Subcutaneous abdominal adipose tissue (tissue), 5 donors: Measurements from ENCODE around the gene REPS2.
"Not testable (repeated sequence)": the region's sequence is repeated elsewhere in the genome, so short reads cannot be mapped to it uniquely, and the experiment has no call there.

Source experiments
- H3K27ac ChIP-seq: one replicate; pipeline ENCODE4 v1.7.0; 2013; ENCODE audit warnings: low read depth, mild to moderate bottlenecking, inconsistent platforms, low read length, moderate library complexity
- H3K27me3 ChIP-seq, 5 donors: one replicate each; pipeline ENCODE4 v1.7.0; 2013; ENCODE audit warnings: low read length in 5 of 5, inconsistent platforms in 1 of 5; ENCODE audit not compliant: control insufficient read depth in 5 of 5, insufficient read depth in 4 of 5
- H3K36me3 ChIP-seq, 5 donors: one replicate each; pipeline ENCODE4 v1.7.0; 2013; ENCODE audit warnings: low read length in 5 of 5; ENCODE audit not compliant: control insufficient read depth in 5 of 5, insufficient read depth in 5 of 5
- H3K4me1 ChIP-seq, 5 donors: one replicate each; pipeline ENCODE4 v1.7.0; 2013; ENCODE audit warnings: low read length in 5 of 5, mild to moderate bottlenecking in 3 of 5, moderate library complexity in 1 of 5; ENCODE audit not compliant: control insufficient read depth in 5 of 5, insufficient read depth in 5 of 5
- H3K4me3 ChIP-seq, 5 donors: one replicate each; pipeline ENCODE4 v1.7.0; 2013; ENCODE audit warnings: low read length in 5 of 5, low read depth in 1 of 5
- H3K9ac ChIP-seq, 5 donors: one replicate each; pipeline ENCODE4 v1.7.0; 2013; ENCODE audit warnings: low read length in 5 of 5, mild to moderate bottlenecking in 4 of 5, moderate library complexity in 3 of 5
- H3K9me3 ChIP-seq, 5 donors: one replicate each; pipeline ENCODE4 v1.7.0; 2013; ENCODE audit warnings: low read length in 5 of 5; ENCODE audit not compliant: control insufficient read depth in 5 of 5
- donor health status: healthy.
- donor health status: healthy.
- donor health status: healthy.
- donor health status: healthy.
- donor health status: healthy.

Gene REPS2

DNA sequence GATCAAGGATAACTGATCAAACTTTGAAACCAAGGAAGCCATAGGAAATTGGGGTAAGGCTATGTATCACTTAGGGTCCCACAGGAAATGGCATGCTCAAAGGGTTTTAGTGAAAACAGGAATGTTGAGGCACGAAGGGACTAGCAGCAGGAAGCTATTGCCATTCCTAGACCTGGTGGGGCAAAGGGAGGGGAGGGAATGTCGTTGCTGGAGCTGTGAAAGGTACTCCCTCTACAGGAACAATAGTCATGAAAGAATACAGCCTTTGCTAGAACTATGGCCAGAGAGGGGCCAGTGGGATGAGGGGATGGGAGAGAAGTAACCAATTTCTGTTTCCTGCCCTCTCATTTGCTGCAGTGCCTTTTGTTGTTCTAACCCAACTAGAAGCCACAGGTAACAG, 11.9 kb downstream of the REPS2 start:
- no peak overlapping the region for H3K27ac ChIP-seq
- no peaks in the 10 kb centered on the region for H3K9me3 ChIP-seq
- peaks cover 5 to 19% (median 11%) of the 10 kb centered on the region in 5 donors for H3K27me3 ChIP-seq
- H3K36me3 ChIP-seq, result no peaks in the 10 kb centered on the region
- H3K4me1 ChIP-seq, result peaks cover 0 to 7% (median 2%) of the 10 kb centered on the region in 5 donors
- no peak overlapping the region for H3K4me3 ChIP-seq
- H3K9ac ChIP-seq, result no peak overlapping the region

DNA sequence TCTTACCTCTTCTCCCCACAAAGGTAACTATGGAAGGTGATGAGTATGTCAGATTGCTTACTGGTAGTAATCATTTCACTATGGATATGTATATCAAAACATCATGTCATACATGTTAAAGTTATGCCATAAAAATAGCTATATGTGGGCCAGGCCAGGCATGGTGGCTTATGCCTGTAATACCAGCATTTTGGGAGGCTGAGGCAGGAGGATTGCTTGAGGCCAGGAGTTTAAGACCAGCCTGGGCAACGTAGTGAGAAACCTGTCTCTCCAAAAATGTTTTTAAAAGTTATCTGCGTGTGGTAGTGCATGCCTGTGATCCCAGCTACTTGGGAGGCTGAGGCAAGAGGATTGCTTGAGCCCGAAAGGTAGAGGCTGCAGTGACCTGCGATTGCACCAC, 16.2 kb downstream of the REPS2 start:
- H3K36me3 ChIP-seq, H3K9me3 ChIP-seq, H3K4me1 ChIP-seq, H3K9ac ChIP-seq, H3K27me3 ChIP-seq, H3K4me3 ChIP-seq, H3K27ac ChIP-seq: not testable (repeated sequence)

DNA sequence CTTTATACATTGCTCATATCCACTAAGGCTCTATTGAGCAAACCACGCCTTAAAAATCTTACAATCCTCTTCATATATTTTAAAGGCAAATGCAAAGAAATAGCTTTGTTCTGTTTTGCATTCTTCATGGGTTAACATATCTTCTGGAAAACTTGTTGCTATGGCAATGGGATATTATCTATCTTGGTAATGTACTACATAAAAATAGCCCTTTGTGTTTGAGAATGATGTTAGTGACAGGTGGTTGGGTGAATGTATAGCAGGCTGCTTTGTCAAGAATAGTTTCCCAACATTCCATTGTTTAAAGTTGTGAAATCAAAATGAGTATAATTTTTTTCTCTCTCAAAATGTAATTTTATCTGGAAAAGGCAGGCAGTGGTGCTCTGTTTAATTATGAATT, 16.8 kb downstream of the REPS2 start:
- Histone ChIP-seq H3K4me3 (no peak overlapping the region), H3K36me3 (no peaks in the 10 kb centered on the region), H3K9me3 (no peaks in the 10 kb centered on the region), H3K4me1 (no peaks in the 10 kb centered on the region), H3K9ac (no peak overlapping the region), H3K27me3 (peaks cover 0 to 7% (median 5%) of the 10 kb centered on the region in 5 donors), H3K27ac (no peak overlapping the region)

DNA sequence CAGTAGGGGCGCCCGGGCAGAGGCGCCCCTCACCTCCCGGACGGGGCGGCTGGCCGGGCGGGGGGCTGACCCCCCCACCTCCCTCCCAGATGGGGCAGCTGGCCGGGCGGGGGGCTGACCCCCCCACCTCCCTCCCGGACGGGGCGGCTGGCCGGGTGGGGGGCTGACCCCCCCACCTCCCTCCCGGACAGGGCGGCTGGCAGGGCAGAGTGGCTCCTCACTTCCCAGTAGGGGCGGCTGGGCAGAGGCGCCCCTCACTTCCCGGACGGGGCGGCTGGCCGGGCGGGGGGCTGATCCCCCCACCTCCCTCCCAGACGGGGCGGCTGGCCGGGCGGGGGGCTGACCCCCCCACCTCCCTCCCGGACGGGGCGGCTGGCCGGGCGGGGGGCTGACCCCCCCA, 18.5 kb downstream of the REPS2 start:
- H3K4me3 ChIP-seq, H3K4me1 ChIP-seq, H3K27ac ChIP-seq, H3K36me3 ChIP-seq, H3K27me3 ChIP-seq, H3K9ac ChIP-seq, H3K9me3 ChIP-seq: not testable (repeated sequence)

DNA sequence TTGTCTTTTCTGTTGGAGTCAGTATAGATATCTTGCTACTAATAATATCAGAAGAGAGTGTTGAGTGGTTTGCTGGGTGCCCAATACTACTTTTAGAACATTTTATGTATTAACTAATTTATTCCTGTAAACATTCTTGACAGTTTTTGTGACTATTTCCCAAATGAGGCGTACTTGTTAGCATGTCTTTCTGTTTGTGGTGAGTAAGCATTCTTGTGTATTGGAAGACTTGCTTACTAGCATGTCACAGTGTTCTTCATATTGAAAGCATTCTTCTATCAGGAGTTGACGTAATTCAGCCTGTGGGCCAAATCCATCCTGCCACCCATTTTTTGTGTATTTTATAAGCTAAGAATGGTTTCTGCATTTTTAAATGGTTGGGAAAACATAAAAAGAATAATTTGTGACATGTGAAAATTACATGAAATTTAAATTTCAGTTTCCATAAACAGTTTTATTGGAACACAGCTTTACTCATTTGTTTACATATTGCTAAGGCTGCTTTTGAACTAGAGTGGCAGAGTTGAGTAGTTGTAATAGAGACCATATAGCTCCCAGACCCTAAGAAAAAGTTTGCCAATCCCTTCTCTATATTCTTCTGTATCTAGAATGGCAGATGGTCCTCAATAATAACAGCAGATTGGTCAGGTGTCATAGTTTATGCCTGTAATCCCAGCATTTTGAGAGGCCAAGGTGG, 20.4 kb downstream of the REPS2 start:
- Histone ChIP-seq H3K9me3 (no peaks in the 10 kb centered on the region), H3K27ac (no peak overlapping the region)

DNA sequence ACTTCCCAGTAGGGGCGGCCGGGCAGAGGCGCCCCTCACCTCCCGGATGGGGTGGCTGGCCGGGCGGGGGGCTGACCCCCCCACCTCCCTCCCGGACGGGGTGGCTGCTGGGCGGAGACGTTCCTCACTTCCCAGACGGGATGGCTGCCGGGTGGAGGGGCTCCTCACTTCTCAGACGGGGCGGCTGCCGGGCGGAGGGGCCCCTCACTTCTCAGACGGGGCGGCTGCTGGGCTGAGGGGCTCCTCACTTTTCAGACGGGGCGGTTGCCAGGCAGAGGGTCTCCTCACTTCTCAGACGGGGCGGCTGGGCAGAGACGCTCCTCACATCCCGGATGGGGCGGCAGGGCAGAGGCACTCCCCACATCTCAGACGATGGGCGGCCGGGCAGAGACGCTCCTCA, 22.3 kb downstream of the REPS2 start:
- not testable (repeated sequence) for H3K27ac ChIP-seq, H3K36me3 ChIP-seq, H3K27me3 ChIP-seq, H3K9ac ChIP-seq, H3K9me3 ChIP-seq, H3K4me3 ChIP-seq, H3K4me1 ChIP-seq

More for the DNA sequence above, 20.4 kb downstream of the REPS2 start:
- Histone ChIP-seq H3K4me3 (no peak overlapping the region), H3K27me3 (peaks cover 0 to 3% (median 0%) of the 10 kb centered on the region in 5 donors), H3K4me1 (no peaks in the 10 kb centered on the region), H3K9ac (no peak overlapping the region), H3K36me3 (no peaks in the 10 kb centered on the region)

DNA sequence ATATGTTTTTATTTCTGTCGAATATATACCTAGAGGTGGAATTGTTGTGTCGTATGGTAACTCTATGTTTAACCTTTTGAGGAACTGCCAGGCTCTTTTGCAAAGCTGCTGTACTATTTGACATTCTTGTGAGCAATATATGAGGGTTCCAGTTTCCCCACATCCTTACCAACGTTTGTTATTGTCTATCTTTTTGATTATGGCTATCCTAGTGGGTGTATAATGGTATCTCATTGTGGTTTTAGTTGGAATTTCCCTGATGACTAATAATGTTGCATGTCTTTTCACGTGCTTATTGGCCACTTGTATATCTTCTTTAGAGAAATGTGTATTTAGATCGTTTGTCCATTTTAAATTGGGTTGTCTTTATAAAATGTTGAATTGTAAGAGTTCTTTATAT, 24.5 kb downstream of the REPS2 start:
- no peak overlapping the region for H3K4me3 ChIP-seq

DNA sequence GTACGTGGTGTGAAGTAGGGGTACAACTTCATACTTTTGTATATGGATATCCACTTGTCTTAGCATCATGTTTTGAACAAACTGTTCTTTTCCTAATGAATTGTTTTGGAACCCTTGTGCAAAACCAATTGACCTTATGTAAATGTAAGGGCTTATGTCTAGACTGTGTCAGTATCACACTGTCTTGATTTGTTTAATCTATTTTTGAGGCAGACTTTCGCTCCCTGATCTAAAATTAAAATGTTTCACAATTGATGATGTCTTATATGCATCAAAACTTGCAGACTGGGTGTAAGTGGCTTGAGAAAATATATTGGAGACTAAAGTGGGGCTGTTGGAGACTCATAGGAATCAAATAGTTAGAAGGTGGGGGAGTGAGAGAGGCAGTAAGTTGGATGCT, 25.2 kb downstream of the REPS2 start:
- Histone ChIP-seq H3K9ac (no peak overlapping the region), H3K9me3 (no peaks in the 10 kb centered on the region), H3K4me1 (no peaks in the 10 kb centered on the region), H3K4me3 (no peak overlapping the region), H3K27me3 (no peaks in the 10 kb centered on the region), H3K27ac (no peak overlapping the region), H3K36me3 (no peaks in the 10 kb centered on the region)

More for the DNA sequence above, 24.5 kb downstream of the REPS2 start:
- Histone ChIP-seq H3K9ac (no peak overlapping the region), H3K27ac (no peak overlapping the region), H3K9me3 (no peaks in the 10 kb centered on the region), H3K4me1 (no peaks in the 10 kb centered on the region), H3K36me3 (no peaks in the 10 kb centered on the region), H3K27me3 (no peaks in the 10 kb centered on the region)

DNA sequence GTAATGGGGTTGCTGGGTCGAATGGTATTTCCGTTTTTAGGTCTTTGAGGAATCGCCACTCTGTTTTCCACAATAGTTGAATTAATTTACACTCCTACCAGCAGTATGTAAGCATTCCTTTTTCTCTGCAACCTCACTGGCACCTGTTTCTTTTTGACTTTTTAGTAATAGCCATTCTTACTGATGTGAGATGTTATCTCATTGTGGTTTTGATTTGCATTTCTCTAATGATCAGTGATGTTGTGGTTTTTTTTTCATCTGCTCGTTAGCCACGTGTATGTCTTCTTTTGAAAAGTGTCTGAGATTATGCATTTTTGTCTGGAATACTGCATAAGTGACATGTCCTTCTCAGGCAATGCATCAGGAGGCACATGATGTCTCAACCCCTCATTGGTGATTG, 28.8 kb downstream of the REPS2 start:
- H3K9me3 ChIP-seq, result no peaks in the 10 kb centered on the region
- H3K27ac ChIP-seq, result no peak overlapping the region
- H3K4me1 ChIP-seq, result peaks cover 0 to 2% (median 0%) of the 10 kb centered on the region in 5 donors
- H3K27me3 ChIP-seq, result no peaks in the 10 kb centered on the region
- no peak overlapping the region for H3K9ac ChIP-seq
- no peaks in the 10 kb centered on the region for H3K36me3 ChIP-seq
- H3K4me3 ChIP-seq, result no peak overlapping the region

DNA sequence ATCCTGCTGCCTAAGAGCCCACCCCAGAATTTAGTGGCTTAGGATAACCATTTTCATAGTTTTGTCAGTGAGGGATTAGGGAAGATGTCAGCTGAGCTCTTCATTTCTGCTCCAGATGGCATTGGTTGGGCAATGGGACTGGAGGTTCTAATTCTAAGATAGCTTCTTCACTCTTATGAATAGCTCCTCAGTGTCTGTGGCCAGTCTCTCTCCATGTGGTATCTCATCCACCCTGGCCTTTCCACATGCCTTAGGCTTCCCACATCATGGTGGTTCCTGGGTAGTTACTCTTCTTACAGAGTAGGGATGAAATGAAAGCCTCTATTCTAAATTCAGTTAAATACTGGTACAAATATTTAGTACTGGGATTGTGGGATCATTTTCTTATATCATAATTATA, 31.3 kb downstream of the REPS2 start:
- no peak overlapping the region for H3K4me3 ChIP-seq
- no peaks in the 10 kb centered on the region for H3K36me3 ChIP-seq
- no peak overlapping the region for H3K9ac ChIP-seq
- peaks cover 0 to 2% (median 0%) of the 10 kb centered on the region in 5 donors for H3K4me1 ChIP-seq
- peaks cover 0 to 6% (median 0%) of the 10 kb centered on the region in 5 donors for H3K27me3 ChIP-seq
- peaks cover 0 to 5% (median 0%) of the 10 kb centered on the region in 5 donors for H3K9me3 ChIP-seq
- H3K27ac ChIP-seq, result no peak overlapping the region
